HG02870 (cell line): ENCODE measurements around the gene RPL35.

Experiments used
- ATAC-seq: cut with Tn5 transposase; IDR thresholded peaks from one replicate; pipeline ENCODE4 v1.9.1; 2021; ENCODE audit warnings: mild to moderate bottlenecking, moderate library complexity; ENCODE audit not compliant: unreplicated experiment

The RPL35 gene

GRCh38 chr9:124820698-124821623, 40.8 kb downstream of the RPL35 start:
- no peak for ATAC-seq

GRCh38 chr9:124818431-124819281, 43.1 kb downstream of the RPL35 start:
- ATAC-seq, result peak; percentile 75

- no peak for ATAC-seq
Observed at GRCh38 chr9:124815601-124816000, 46.2 kb downstream of the RPL35 start.

DNA sequence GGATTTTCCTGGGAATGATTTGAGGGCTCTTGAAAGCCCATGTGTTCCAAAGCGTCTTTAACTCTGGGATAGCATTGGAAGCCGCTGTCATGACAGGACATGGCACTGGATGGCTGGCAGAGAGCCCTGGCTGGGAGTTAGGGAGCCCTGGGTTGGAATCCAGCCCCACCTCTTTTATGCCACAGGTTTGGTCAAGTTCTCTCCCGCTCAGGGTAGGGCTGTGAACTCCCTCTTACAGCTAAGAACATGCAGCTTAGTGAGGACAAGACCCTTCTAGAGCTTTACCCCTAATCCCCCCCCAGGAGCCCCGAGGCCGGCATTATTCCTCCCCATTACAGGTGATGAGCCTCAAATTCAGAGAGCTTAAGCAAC, 47.6 kb downstream of the RPL35 start:
- ATAC-seq, result no peak

DNA sequence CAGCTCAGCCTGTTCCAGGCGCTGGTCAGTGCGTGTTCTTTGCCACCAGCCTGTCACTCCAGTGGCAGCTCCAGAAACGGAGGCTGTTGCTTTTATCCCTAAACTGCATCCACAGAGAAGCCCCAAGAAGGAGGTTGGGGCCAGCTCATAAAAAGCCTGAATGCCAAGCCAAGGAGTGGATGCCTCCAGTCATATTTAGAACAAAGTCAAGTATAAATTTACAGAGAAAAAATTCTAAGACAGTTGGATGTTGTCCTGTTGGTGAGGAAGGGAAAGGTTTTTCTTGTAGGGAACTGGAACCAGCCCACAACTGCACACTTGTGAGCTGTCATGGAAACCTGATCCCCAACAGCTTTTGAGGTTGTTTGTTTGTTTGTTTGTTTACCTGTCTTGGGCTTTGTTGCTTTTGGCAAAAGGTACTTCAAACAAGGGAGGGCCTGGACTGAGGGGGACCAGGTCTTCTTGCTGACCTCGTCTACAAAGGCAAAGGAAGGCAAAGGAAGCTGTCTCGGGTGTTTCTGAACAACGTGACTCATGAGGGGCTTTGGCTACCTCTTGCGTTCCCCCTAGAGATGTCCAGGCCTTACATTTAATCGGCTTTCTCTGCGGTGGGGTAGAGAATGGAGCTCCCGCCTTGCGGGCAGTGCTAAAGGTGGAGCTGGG, 48.1 kb downstream of the RPL35 start:
- no peak for ATAC-seq

GRCh38 chr9:124813041-124813440, 48.7 kb downstream of the RPL35 start:
- no peak for ATAC-seq

GRCh38 chr9:124812441-124812876, 49.3 kb downstream of the RPL35 start:
- no peak for ATAC-seq

DNA sequence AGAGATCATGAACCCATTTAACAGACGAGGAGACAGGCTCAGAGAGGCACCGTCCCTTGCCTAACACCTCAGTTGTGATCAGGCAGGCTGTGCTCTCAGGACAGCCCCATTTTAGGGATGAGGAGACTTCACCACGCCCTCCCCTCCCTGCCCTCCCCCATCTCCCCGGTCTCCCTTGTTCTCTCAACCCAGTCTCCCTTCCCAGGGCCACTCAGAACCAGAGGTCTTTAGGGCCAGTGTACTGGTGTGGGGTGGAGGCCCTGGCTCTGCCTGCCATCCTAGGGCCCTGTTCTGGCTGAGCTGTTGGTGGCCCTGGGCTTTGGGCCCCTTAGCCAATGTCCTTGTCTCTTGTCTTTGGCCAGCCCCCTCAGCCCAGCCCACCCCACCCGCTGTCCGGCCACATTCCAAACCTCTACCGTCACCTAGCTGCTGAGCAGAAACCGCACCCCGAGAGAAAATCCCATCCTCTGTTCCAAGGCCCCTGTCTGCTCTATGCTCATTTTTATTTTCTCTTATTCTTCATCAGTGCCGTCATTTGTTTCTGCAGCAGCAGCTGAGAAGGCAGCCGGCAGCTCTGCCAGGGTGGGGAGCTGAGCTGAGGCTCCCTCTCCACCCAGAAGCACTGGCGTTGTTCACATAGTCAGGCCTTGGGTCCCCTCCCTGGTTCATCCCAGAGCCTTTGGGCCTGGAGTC, 50.9 kb downstream of the RPL35 start:
- ATAC-seq, result no peak

- ATAC-seq, result no peak
Observed at GRCh38 chr9:124809741-124810500, 51.8 kb downstream of the RPL35 start.

- ATAC-seq, result no peak
Observed at GRCh38 chr9:124809211-124809610, 52.5 kb downstream of the RPL35 start.

DNA sequence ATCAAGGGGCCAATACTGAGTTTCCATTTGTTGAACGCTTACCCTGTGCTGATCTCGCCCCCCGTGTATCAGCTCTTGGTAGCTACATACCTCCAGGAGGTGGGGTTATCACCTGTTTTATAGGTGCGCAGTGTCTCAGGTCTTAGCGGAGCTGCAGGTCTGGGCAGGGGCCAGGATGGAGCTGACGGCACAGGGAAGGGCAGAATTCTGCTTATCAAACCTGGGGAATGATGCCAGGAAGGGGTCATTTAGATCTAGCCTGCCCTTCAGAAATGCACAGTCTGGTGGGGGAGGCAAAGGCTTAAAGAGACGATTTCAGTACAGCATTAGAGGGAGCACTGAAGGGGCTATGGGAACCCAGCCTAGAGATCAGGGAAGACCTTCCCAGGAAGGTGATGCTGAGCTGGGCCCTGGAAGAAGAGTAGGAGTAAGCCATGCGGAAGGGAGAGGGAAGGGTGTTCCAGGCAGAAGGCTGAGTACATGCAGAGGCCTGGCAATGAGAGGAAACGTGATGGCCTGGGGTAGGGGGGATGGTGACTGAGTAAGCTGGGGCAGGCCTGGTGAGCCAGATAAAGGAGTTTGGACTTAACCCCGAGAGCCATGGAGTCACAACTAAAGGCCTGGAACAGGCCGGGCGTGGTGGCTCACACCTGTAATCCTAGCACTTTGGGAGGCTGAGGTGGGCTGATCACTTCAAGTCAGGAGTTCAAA, 53.4 kb downstream of the RPL35 start:
- ATAC-seq, result no peak
